Lower leg skin (tissue), 3 donors: Measurements from ENCODE around the gene CYP27B1.

Experiments used
- CTCF ChIP-seq, 3 donors: fragments of 450-650 bp; IDR thresholded peaks; one replicate each; pipeline ENCODE4 v1.5.1; 2016; ENCODE audit warnings: antibody characterized with exemption in 3 of 3, mild to moderate bottlenecking in 3 of 3, moderate library complexity in 2 of 3
- POLR2A ChIP-seq, 2 donors: fragments of 450-650 bp; IDR thresholded peaks; one replicate each; pipeline ENCODE4 v1.6.1; 2016 to 2017; ENCODE audit warnings: antibody characterized with exemption in 2 of 2, mild to moderate bottlenecking in 1 of 2, moderate library complexity in 1 of 2

GRCh38 chr12:57754411-57755193 lies 12.3 kb downstream of the CYP27B1 start, which contains the start of gene MARCHF9:
- TF ChIP-seq POLR2A (IDR thresholded peaks at IDR 0.05) (no peak), CTCF (IDR thresholded peaks at IDR 0.05) (no peak)
